ENCODE data around the gene SSH2. TPM values are rescaled to one million over a fixed set of nuclear protein-coding genes. Genes with fewer than 3 reads are reported as not detected.
"Not testable (repeated sequence)": the region's sequence is repeated elsewhere in the genome, so short reads cannot be mapped to it uniquely, and the experiment has no call there.

SSH2 gene
- total and polyA plus RNA-seq, 2 donors (not counting 1 experiment from before 2014, with no cell fraction given), result 51.5 to 183 TPM

- ChIA-PET POLR2A (interaction anchor here (0.6 kb wide), 1 partner anchor 12 kb away, joined by 6 read pairs; no protein-coding TSS in a partner anchor), CTCF (interaction anchor here (0.6 to 2.9 kb wide), 2 partner anchors 66 to 436 kb away, joined by 3 to 8 read pairs; partner anchors contain the start of gene SSH2)
- H3K4me3 Mint-ChIP-seq, result no peak overlapping the region
- H3K27ac Mint-ChIP-seq, result no peak overlapping the region
- Histone ChIP-seq H3K4me3 (ENCODE audit: control extremely low read depth in 1 of 5, extremely low read depth in 1 of 5, insufficient read depth in 1 of 5, low read depth in 2 of 5, low read length in 4 of 5) (no peak overlapping the region), H3K79me2 (ENCODE audit: control insufficient read depth, insufficient read depth, low read length) (peaks cover 95% of the 10 kb centered on the region), H3K27ac (ENCODE audit: low read length in 2 of 2) (no peak overlapping the region), H3K36me3 (replicated peaks in 1 of 2; ENCODE audit: control extremely low read depth in 1 of 2, control insufficient read depth in 1 of 2, extremely low read depth in 1 of 2, insufficient read depth in 2 of 2, low read length in 1 of 2) (no peaks in the 10 kb centered on the region), H3K4me1 (ENCODE audit: control insufficient read depth in 2 of 2, insufficient read depth in 2 of 2, low read length in 2 of 2) (peaks cover 21 to 29% of the 10 kb centered on the region in 2 donors), H3K9me3 (ENCODE audit: control extremely low read depth in 1 of 3, control insufficient read depth in 2 of 3, insufficient read depth in 1 of 3, low read length in 2 of 3) (no peaks in the 10 kb centered on the region), H3K9ac (ENCODE audit: low read length) (no peak overlapping the region), H4K20me1 (ENCODE audit: control insufficient read depth, insufficient read depth, low read length, poor library complexity, severe bottlenecking) (peaks cover 69% of the 10 kb centered on the region), H2AFZ (ENCODE audit: insufficient read depth, low read depth, low read length, poor library complexity, severe bottlenecking) (no peak overlapping the region), H3K27me3 (replicated peaks in 1 of 4; ENCODE audit: control extremely low read depth in 1 of 4, control insufficient read depth in 3 of 4, insufficient read depth in 4 of 4, low read length in 3 of 4) (no peaks in the 10 kb centered on the region), H3K4me2 (replicated peaks; ENCODE audit: low read depth, low read length, poor library complexity, severe bottlenecking) (peak overlapping the region; percentile 33)
- ATAC-seq (ENCODE audit: low read depth), result peak; percentile 33
- H3K4me1 Mint-ChIP-seq, result peaks cover 49% of the 10 kb centered on the region
- DNase-seq, result peak; percentile 13
- intact Hi-C loops (cut with micrococcal nuclease), result no loop called here
- TF ChIP-seq EZH2 (IDR thresholded peaks at IDR 0.05; ENCODE audit: borderline replicate concordance, insufficient read depth, low read depth, low read length, poor library complexity, severe bottlenecking) (no peak), CTCF (IDR thresholded peaks at IDR 0.05) (no peak)
- WGBS (ENCODE audit: insufficient coverage), result no CpG with 5 or more reads among the region's 1 CpG
- H3K27me3 Mint-ChIP-seq, result no peaks in the 10 kb centered on the region
- no peaks in the 10 kb centered on the region for H3K9me3 Mint-ChIP-seq (ENCODE audit: insufficient read depth)
Observed at GRCh38 chr17:29864615-29865014, 65.4 kb downstream of the SSH2 start.

- H3K9me3 ChIP-seq (ENCODE audit: control extremely low read depth in 1 of 3, control insufficient read depth in 2 of 3, insufficient read depth in 1 of 3, low read length in 2 of 3); H3K9ac ChIP-seq (ENCODE audit: low read length); H2AFZ ChIP-seq (ENCODE audit: insufficient read depth, low read depth, low read length, poor library complexity, severe bottlenecking); H3K27ac ChIP-seq (ENCODE audit: low read length in 2 of 2); H3K4me3 ChIP-seq (ENCODE audit: control extremely low read depth in 1 of 5, extremely low read depth in 1 of 5, insufficient read depth in 1 of 5, low read depth in 2 of 5, low read length in 4 of 5); ATAC-seq (ENCODE audit: low read depth); H3K27me3 Mint-ChIP-seq; H3K9me3 Mint-ChIP-seq (ENCODE audit: insufficient read depth); H3K27me3 ChIP-seq (replicated peaks in 1 of 4; ENCODE audit: control extremely low read depth in 1 of 4, control insufficient read depth in 3 of 4, insufficient read depth in 4 of 4, low read length in 3 of 4); H3K27ac Mint-ChIP-seq; H3K36me3 ChIP-seq (replicated peaks in 1 of 2; ENCODE audit: control extremely low read depth in 1 of 2, control insufficient read depth in 1 of 2, extremely low read depth in 1 of 2, insufficient read depth in 2 of 2, low read length in 1 of 2); intact Hi-C loops (cut with micrococcal nuclease); DNase-seq; H3K4me2 ChIP-seq (replicated peaks; ENCODE audit: low read depth, low read length, poor library complexity, severe bottlenecking); H3K4me3 Mint-ChIP-seq: not testable (repeated sequence)
- H3K4me1 Mint-ChIP-seq, result peaks cover 52% of the 10 kb centered on the region
- Histone ChIP-seq H3K79me2 (ENCODE audit: control insufficient read depth, insufficient read depth, low read length) (peaks cover 95% of the 10 kb centered on the region), H3K4me1 (ENCODE audit: control insufficient read depth in 2 of 2, insufficient read depth in 2 of 2, low read length in 2 of 2) (peaks cover 21 to 29% of the 10 kb centered on the region in 2 donors), H4K20me1 (ENCODE audit: control insufficient read depth, insufficient read depth, low read length, poor library complexity, severe bottlenecking) (peaks cover 68% of the 10 kb centered on the region)
- no CpG with 5 or more reads among the region's 4 CpGs for WGBS (ENCODE audit: insufficient coverage)
- ChIA-PET CTCF (interaction anchor here (2.9 kb wide), 1 partner anchor 67 kb away, joined by 8 read pairs; the partner anchor contains the start of gene SSH2), POLR2A (interaction anchor here (0.6 kb wide), 1 partner anchor 11 kb away, joined by 6 read pairs; no protein-coding TSS in a partner anchor)
Observed at GRCh38 chr17:29864123-29864522, 65.9 kb downstream of the SSH2 start.

All from B cell (primary cell).